ENCODE measurements around the gene LPP.

LPP gene

GRCh38 chr3:188266562-188267274 lies 112.8 kb downstream of the LPP start:
- Histone ChIP-seq H3F3A (ENCODE audit: insufficient read depth) (0 out of 2 replicates have a peak, but pooled peaks cover 3% of the 10 kb centered on the region), H3K27ac (ENCODE audit: low read depth, low read length) (no peak overlapping the region), H4K20me1 (ENCODE audit: low read depth, low read length) (no peaks in the 10 kb centered on the region), H3K9me3 (ENCODE audit: insufficient read depth, low read length) (no peaks in the 10 kb centered on the region), H3K79me2 (ENCODE audit: insufficient read depth, low read length) (no peaks in the 10 kb centered on the region), H3K36me3 (ENCODE audit: low read length) (no peaks in the 10 kb centered on the region), H3K4me3 (ENCODE audit: insufficient read depth, low read length, poor library complexity, severe bottlenecking) (no peak overlapping the region), H3K9ac (ENCODE audit: low read length) (no peak overlapping the region), H3K4me2 (ENCODE audit: low read depth, low read length, poor library complexity, severe bottlenecking) (no peak overlapping the region), H3K9me2 (replicated peaks; ENCODE audit: insufficient read depth, low read length) (no peaks in the 10 kb centered on the region), H2AFZ (ENCODE audit: low read depth, low read length, severe bottlenecking) (no peak overlapping the region), H3K27me3 (ENCODE audit: low read length) (no peaks in the 10 kb centered on the region)
- TF ChIP-seq CTCF (IDR thresholded peaks at IDR 0.05; ENCODE audit: insufficient read depth, low read length, poor library complexity, severe bottlenecking): no peak
- TF ChIP-seq EZH2phosphoT487 (conservative IDR thresholded peaks at IDR 0.05; ENCODE audit: low read length): no peak

GRCh38 chr3:188267790-188268335 lies 113.9 kb downstream of the LPP start:
- Histone ChIP-seq H3K4me2 (ENCODE audit: low read depth, low read length, poor library complexity, severe bottlenecking) (no peak overlapping the region), H3K9me2 (replicated peaks; ENCODE audit: insufficient read depth, low read length) (no peaks in the 10 kb centered on the region), H3K27ac (ENCODE audit: low read depth, low read length) (no peak overlapping the region)

GRCh38 chr3:188268336-188268735 lies 114.4 kb downstream of the LPP start:
- H3K36me3 ChIP-seq (ENCODE audit: low read length): no peaks in the 10 kb centered on the region
- TF ChIP-seq EZH2phosphoT487 (conservative IDR thresholded peaks at IDR 0.05; ENCODE audit: low read length) (no peak), CTCF (IDR thresholded peaks at IDR 0.05; ENCODE audit: insufficient read depth, low read length, poor library complexity, severe bottlenecking) (no peak)
- no peaks in the 10 kb centered on the region for H3K9me3 ChIP-seq (ENCODE audit: insufficient read depth, low read length)
- no peaks in the 10 kb centered on the region for H3K9me2 ChIP-seq (replicated peaks; ENCODE audit: insufficient read depth, low read length)
- 0 out of 2 replicates have a peak, but pooled peaks cover 3% of the 10 kb centered on the region for H3F3A ChIP-seq (ENCODE audit: insufficient read depth)
- no peak overlapping the region for H3K4me2 ChIP-seq (ENCODE audit: low read depth, low read length, poor library complexity, severe bottlenecking)
- H2AFZ ChIP-seq (ENCODE audit: low read depth, low read length, severe bottlenecking): no peak overlapping the region
- no peak overlapping the region for H3K9ac ChIP-seq (ENCODE audit: low read length)
- H3K27ac ChIP-seq (ENCODE audit: low read depth, low read length): no peak overlapping the region
- no peaks in the 10 kb centered on the region for H3K27me3 ChIP-seq (ENCODE audit: low read length)
- no peak overlapping the region for H3K4me3 ChIP-seq (ENCODE audit: insufficient read depth, low read length, poor library complexity, severe bottlenecking)
- H4K20me1 ChIP-seq (ENCODE audit: low read depth, low read length): no peaks in the 10 kb centered on the region
- no peaks in the 10 kb centered on the region for H3K79me2 ChIP-seq (ENCODE audit: insufficient read depth, low read length)

More at GRCh38 chr3:188267790-188268335, 113.9 kb downstream of the LPP start:
- Histone ChIP-seq H4K20me1 (ENCODE audit: low read depth, low read length) (no peaks in the 10 kb centered on the region), H3K9me3 (ENCODE audit: insufficient read depth, low read length) (no peaks in the 10 kb centered on the region), H3F3A (ENCODE audit: insufficient read depth) (0 out of 2 replicates have a peak, but pooled peaks cover 3% of the 10 kb centered on the region), H3K27me3 (ENCODE audit: low read length) (no peaks in the 10 kb centered on the region), H3K36me3 (ENCODE audit: low read length) (no peaks in the 10 kb centered on the region), H2AFZ (ENCODE audit: low read depth, low read length, severe bottlenecking) (no peak overlapping the region), H3K9ac (ENCODE audit: low read length) (no peak overlapping the region), H3K79me2 (ENCODE audit: insufficient read depth, low read length) (no peaks in the 10 kb centered on the region), H3K4me3 (ENCODE audit: insufficient read depth, low read length, poor library complexity, severe bottlenecking) (no peak overlapping the region)
- no peak for TF ChIP-seq EZH2phosphoT487 (conservative IDR thresholded peaks at IDR 0.05; ENCODE audit: low read length)
- TF ChIP-seq CTCF (IDR thresholded peaks at IDR 0.05; ENCODE audit: insufficient read depth, low read length, poor library complexity, severe bottlenecking): no peak

Data from SU-DHL-6 (cell line).